CD14-positive monocyte (primary cell): Measurements from ENCODE around the gene ANO9. TPM values are rescaled to one million over a fixed set of nuclear protein-coding genes. Genes with fewer than 3 reads are reported as not detected.

Experiments used
- DNase-seq, 3 donors: peaks; one replicate each; pipeline ENCODE4 v3.0.0-alpha.2; 2011 to 2022
- H2AFZ ChIP-seq: 2 replicates; pipeline ENCODE4 v1.6.0; 2012; ENCODE audit warnings: mild to moderate bottlenecking, low read depth, low read length, inconsistent platforms; ENCODE audit not compliant: insufficient read depth, poor library complexity, severe bottlenecking
- H3K27ac ChIP-seq, 2 donors: 1 replicate in 1 of 2; 2 replicates in 1 of 2; pipeline ENCODE4 v1.5.1; 2012 to 2013; ENCODE audit warnings: low read length in 2 of 2, control low read depth in 1 of 2, inconsistent platforms in 1 of 2, low read depth in 1 of 2, mild to moderate bottlenecking in 1 of 2
- H3K27me3 ChIP-seq, 2 donors: one replicate each; pipeline versions ENCODE4 v1.6.0 to v1.6.1; 2011 to 2013; ENCODE audit warnings: low read length in 2 of 2; ENCODE audit not compliant: control insufficient read depth in 2 of 2, insufficient read depth in 2 of 2
- H3K36me3 ChIP-seq, 2 donors: replicated peaks in 1 of 2; 1 replicate in 1 of 2; 2 replicates in 1 of 2; pipeline versions ENCODE4 v1.5.1 to v1.6.1; 2012 to 2013; ENCODE audit warnings: low read length in 2 of 2, control low read depth in 1 of 2, inconsistent platforms in 1 of 2, mild to moderate bottlenecking in 1 of 2; ENCODE audit not compliant: insufficient read depth in 2 of 2, control insufficient read depth in 1 of 2
- H3K4me1 ChIP-seq, 2 donors: 1 replicate in 1 of 2; 2 replicates in 1 of 2; pipeline versions ENCODE4 v1.5.1 to v1.6.1; 2012 to 2013; ENCODE audit warnings: low read length in 2 of 2, control low read depth in 1 of 2, inconsistent platforms in 1 of 2, mild to moderate bottlenecking in 1 of 2, moderate library complexity in 1 of 2; ENCODE audit not compliant: insufficient read depth in 2 of 2, control insufficient read depth in 1 of 2
- H3K4me2 ChIP-seq: replicated peaks from 2 replicates; pipeline ENCODE3; 2012; ENCODE audit warnings: low read length, moderate library complexity, mild to moderate bottlenecking; ENCODE audit not compliant: poor library complexity, severe bottlenecking; ENCODE audit errors: extremely low read depth
- H3K4me3 ChIP-seq, 3 experiments: fragments of 200-600 bp in 1 of 3; sonication (generic) in 1 of 3; replicated peaks in 1 of 3; 1 replicate in 2 of 3; 2 replicates in 1 of 3; pipeline ENCODE4 v1.5.1; 2011 to 2013; ENCODE audit warnings: low read length in 3 of 3, mild to moderate bottlenecking in 3 of 3, control low read depth in 2 of 3, low read depth in 2 of 3, inconsistent platforms in 1 of 3, moderate library complexity in 1 of 3
- H3K79me2 ChIP-seq: 2 replicates; pipeline ENCODE4 v1.6.0; 2012; ENCODE audit warnings: mild to moderate bottlenecking, control low read depth, inconsistent platforms, low read length, moderate library complexity; ENCODE audit not compliant: insufficient read depth
- H3K9ac ChIP-seq: 2 replicates; pipeline ENCODE4 v1.6.0; 2017; ENCODE audit warnings: low read length, mild to moderate bottlenecking; ENCODE audit not compliant: insufficient read depth, poor library complexity, severe bottlenecking
- H3K9me3 ChIP-seq, 2 donors: replicated peaks in 1 of 2; 1 replicate in 1 of 2; 2 replicates in 1 of 2; pipeline versions ENCODE4 v1.5.1 to v1.6.1; 2012 to 2013; ENCODE audit warnings: low read length in 2 of 2, control low read depth in 1 of 2; ENCODE audit not compliant: control insufficient read depth in 1 of 2, insufficient read depth in 1 of 2
- H4K20me1 ChIP-seq: 2 replicates; pipeline ENCODE4 v1.6.0; 2012; ENCODE audit warnings: mild to moderate bottlenecking, low read length, control low read depth, moderate library complexity; ENCODE audit not compliant: insufficient read depth
- H3K27ac Mint-ChIP-seq, 7 donors: one replicate each; pipeline ENCODE4 v1.8.0; 2020; ENCODE audit warnings: mild to moderate bottlenecking in 7 of 7, mixed read lengths in 7 of 7, moderate library complexity in 6 of 7, inconsistent platforms in 2 of 7
- H3K27me3 Mint-ChIP-seq, 3 donors: one replicate each; pipeline ENCODE4 v1.8.0; 2021 to 2022; ENCODE audit warnings: low read depth in 3 of 3, mild to moderate bottlenecking in 3 of 3, mixed read lengths in 3 of 3, moderate library complexity in 3 of 3, inconsistent platforms in 1 of 3
- H3K36me3 Mint-ChIP-seq, 2 donors: one replicate each; pipeline ENCODE4 v1.8.0; 2020; ENCODE audit warnings: mixed read lengths in 2 of 2, inconsistent platforms in 1 of 2, mild to moderate bottlenecking in 1 of 2
- H3K4me1 Mint-ChIP-seq: one replicate; pipeline ENCODE4 v1.8.0; 2020; ENCODE audit warnings: mild to moderate bottlenecking, mixed read lengths
- H3K4me3 Mint-ChIP-seq, 2 donors: one replicate each; pipeline ENCODE4 v1.8.0; 2020; ENCODE audit warnings: mild to moderate bottlenecking in 2 of 2, mixed read lengths in 2 of 2, moderate library complexity in 1 of 2
- H3K9me3 Mint-ChIP-seq, 7 donors: one replicate each; pipeline ENCODE4 v1.8.0; 2020 to 2022; ENCODE audit warnings: mixed read lengths in 7 of 7, mild to moderate bottlenecking in 6 of 7, moderate library complexity in 6 of 7, inconsistent platforms in 2 of 7
- WGBS: methylation state at CpG from one replicate; pipeline ENCODE4 v1.1.5; 2013; ENCODE audit warnings: missing lambda C conversion rate; ENCODE audit not compliant: insufficient coverage; 5-methylcytosine and 5-hydroxymethylcytosine counted together
- intact Hi-C, 2 donors: fragments of 100-400 bp; cut with micrococcal nuclease; formaldehyde crosslinking; loops; one replicate each; pipeline versions ENCODE4 v1.15.0 to v1.15.1; 2023
- polyA plus RNA-seq, 3 donors: library from polyadenylated mRNA; depleted of rRNA in 1 of 3; unstranded in 2 of 3; stranded (reverse) in 1 of 3; fragments of 300-500 nt in 2 of 3; fragments of >200 nt in 1 of 3; fragmentation: Illumina TruSeq in 2 of 3; gene quantifications; 1 replicate in 2 of 3; 2 replicates in 1 of 3; pipeline ENCODE4 v1.2.3, GENCODE V29; 2012 to 2021
- TF ChIP-seq, protein P1 (sequence below): fragments of 200-600 bp; IDR thresholded peaks from one replicate; pipeline ENCODE4 v1.8.0; 2022; ENCODE audit warnings: antibody characterized with exemption, mild to moderate bottlenecking

Gene ANO9
- polyA plus RNA-seq, 3 donors = 0.18 to 0.24 TPM; not detected in 1

DNA sequence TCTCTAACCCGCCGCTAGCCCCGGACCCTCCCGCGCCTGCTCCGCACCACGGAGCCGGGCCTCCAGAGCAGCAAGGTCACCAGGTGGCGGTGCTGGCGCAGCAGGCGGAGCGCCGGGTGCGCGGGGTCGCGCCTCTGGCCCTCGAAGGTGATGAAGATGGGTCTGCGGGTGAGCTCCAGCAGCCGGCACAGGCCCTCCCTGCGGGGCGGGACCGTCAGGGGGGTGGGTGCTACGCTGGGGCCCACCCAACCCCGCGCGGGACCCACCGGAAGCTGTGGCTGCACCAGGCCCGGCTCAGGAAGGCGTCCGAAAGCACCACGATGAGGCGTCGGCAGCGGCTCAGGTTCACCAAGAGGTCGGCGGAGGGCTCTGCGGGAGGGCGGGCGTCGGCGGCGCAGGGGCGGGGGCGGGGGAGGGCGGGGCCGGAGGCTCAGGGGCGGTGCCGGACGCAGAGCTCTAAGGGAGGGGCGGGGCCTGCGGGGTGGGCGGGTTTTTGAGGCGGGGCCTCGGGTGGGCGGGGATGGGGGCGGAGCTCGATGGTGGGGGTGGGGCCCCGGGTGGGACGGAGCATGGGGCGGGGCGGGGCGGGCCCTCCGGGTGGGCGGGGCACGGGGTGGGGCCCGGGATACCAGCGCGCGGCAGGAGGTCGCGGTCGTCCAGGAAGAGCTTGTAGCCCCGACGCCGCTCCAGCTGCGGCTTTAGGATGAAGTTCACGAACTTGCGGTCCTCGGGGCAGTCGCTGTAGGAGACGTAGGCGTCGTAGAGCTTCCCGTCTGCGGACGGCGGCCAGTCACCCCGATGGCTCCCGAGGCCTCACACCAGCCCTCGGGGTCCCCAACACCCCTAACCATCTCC, 34.8 kb downstream of the ANO9 start:
- DNase-seq = peak; percentile 76 to 90 (median 87)
- Histone ChIP-seq H3K4me3 (peak overlapping the region; percentile 25 to 75 (median 48)), H2AFZ (peak overlapping the region; percentile 75), H3K4me1 (peaks cover 15 to 21% of the 10 kb centered on the region in 2 donors), H3K4me2 (peak overlapping the region; percentile 86), H3K9me3 (no peaks in the 10 kb centered on the region), H3K27ac (peak overlapping the region; percentile 25 to 73), H4K20me1 (peaks cover 4% of the 10 kb centered on the region), H3K27me3 (no peaks in the 10 kb centered on the region), H3K79me2 (no peaks in the 10 kb centered on the region), H3K36me3 (peaks cover 0 to 2% of the 10 kb centered on the region in 2 donors), H3K9ac (peak overlapping the region; percentile 66)
- peak overlapping the region in 4 of 7 donors; percentile 32 to 41 (median 38) for H3K27ac Mint-ChIP-seq
- H3K4me1 Mint-ChIP-seq = peaks cover 7% of the 10 kb centered on the region
- 4% methylated on average over 58 of the region's 91 CpGs for WGBS
- TF ChIP-seq, protein P1, sequence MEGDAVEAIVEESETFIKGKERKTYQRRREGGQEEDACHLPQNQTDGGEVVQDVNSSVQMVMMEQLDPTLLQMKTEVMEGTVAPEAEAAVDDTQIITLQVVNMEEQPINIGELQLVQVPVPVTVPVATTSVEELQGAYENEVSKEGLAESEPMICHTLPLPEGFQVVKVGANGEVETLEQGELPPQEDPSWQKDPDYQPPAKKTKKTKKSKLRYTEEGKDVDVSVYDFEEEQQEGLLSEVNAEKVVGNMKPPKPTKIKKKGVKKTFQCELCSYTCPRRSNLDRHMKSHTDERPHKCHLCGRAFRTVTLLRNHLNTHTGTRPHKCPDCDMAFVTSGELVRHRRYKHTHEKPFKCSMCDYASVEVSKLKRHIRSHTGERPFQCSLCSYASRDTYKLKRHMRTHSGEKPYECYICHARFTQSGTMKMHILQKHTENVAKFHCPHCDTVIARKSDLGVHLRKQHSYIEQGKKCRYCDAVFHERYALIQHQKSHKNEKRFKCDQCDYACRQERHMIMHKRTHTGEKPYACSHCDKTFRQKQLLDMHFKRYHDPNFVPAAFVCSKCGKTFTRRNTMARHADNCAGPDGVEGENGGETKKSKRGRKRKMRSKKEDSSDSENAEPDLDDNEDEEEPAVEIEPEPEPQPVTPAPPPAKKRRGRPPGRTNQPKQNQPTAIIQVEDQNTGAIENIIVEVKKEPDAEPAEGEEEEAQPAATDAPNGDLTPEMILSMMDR = peak; percentile 27
- H3K27me3 Mint-ChIP-seq = peaks cover 0 to 12% (median 1%) of the 10 kb centered on the region in 3 donors
- H3K4me3 Mint-ChIP-seq = peak overlapping the region; percentile 31 to 59
- intact Hi-C loops = loop anchor here (2.0 to 5.0 kb wide), 5 partner anchors 42 to 198 kb away; partner anchors contain the start of genes RNH1 (in 2 of the 2), PSMD13 (in 1 of the 2) and SIRT3 (in 1 of the 2)
- H3K36me3 Mint-ChIP-seq = no peaks in the 10 kb centered on the region
- no peaks in the 10 kb centered on the region for H3K9me3 Mint-ChIP-seq

DNA sequence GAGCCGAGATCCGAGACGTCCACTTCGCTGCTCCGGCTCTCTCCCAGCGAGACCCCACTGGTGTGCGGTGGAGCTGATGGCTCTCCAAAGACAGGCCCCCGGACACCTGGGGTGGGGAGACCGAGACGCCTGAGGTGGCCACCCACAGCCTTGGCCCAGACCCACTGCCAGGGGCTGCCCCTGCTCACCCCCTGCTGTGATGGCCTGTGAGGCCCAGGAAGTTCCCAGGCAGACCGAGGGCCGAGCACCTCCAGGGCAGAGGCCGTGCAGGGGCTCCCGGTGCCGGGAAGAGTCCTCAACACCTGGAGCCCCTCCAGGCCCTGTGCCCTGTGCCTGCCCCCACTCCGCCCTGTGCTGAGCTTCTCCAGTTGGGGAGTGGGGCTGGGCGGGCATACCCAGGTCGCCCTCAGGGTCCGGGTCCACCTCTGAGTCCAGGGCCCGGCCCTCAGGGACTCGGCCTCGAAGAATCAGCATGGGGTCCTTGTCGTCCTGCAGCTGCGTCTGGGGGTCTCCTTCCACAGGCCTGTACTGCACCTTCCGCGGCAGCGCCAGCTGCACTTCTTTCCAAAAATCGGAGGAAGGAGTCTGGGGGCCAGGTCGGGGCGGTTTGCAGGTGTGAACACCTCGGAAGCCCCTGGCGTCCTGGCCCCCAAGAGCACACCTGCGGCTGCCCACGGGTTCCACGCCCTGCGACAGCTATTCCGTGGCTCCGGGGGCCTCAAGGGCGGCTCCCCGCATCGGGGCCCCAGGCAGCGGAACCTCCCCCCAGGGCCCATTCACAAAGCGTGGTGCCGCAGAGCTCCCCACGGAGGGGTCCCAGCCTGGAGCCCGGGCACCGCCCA, 35.6 kb downstream of the ANO9 start:
- H3K36me3 Mint-ChIP-seq = no peaks in the 10 kb centered on the region
- peaks cover 15 to 21% of the 10 kb centered on the region in 2 donors for H3K4me1 ChIP-seq
- H4K20me1 ChIP-seq = peaks cover 4% of the 10 kb centered on the region
- no peaks in the 10 kb centered on the region for H3K27me3 ChIP-seq
- no peaks in the 10 kb centered on the region for H3K79me2 ChIP-seq
- H3K4me1 Mint-ChIP-seq = peaks cover 7% of the 10 kb centered on the region
- peak overlapping the region; percentile 31 to 59 for H3K4me3 Mint-ChIP-seq
- H3K27me3 Mint-ChIP-seq = peaks cover 0 to 12% (median 1%) of the 10 kb centered on the region in 3 donors
- TF ChIP-seq, protein P1 = no peak
- no peaks in the 10 kb centered on the region for H3K9me3 ChIP-seq
- peaks cover 0 to 2% of the 10 kb centered on the region in 2 donors for H3K36me3 ChIP-seq
- H3K27ac Mint-ChIP-seq = peak overlapping the region in 3 of 7 donors; percentile 35 to 63 (median 40)
- peak overlapping the region; percentile 75 for H2AFZ ChIP-seq
- no peaks in the 10 kb centered on the region for H3K9me3 Mint-ChIP-seq
- H3K9ac ChIP-seq = peak overlapping the region; percentile 66
- no peak for DNase-seq
- H3K27ac ChIP-seq = peak overlapping the region; percentile 25 to 73
- intact Hi-C loops = loop anchor here (2.0 to 5.0 kb wide), 5 partner anchors 43 to 197 kb away; partner anchors contain the start of genes RNH1 (in 2 of the 2), PSMD13 (in 1 of the 2) and SIRT3 (in 1 of the 2)
- H3K4me3 ChIP-seq = peak overlapping the region; percentile 25 to 75 (median 48)
- peak overlapping the region; percentile 86 for H3K4me2 ChIP-seq
- 78% methylated on average over 46 of the region's 47 CpGs for WGBS
